K562 (cell line): Measurements from ENCODE around the gene MKRN2OS. TPM values are rescaled to one million over a fixed set of nuclear protein-coding genes. Genes with fewer than 3 reads are reported as not detected.
A peak's percentile ranks its signal among the peaks of the same experiment; 100 is the strongest.

Experiments used
- BRD9 ChIP-seq: fragments of 450-650 bp; IDR thresholded peaks from 2 replicates; pipeline ENCODE4 v1.6.1; 2018; ENCODE audit warnings: low read depth; ENCODE audit not compliant: partially characterized antibody
- CBX5 ChIP-seq: IDR thresholded peaks from 2 replicates; pipeline ENCODE4 v1.6.1; 2014; ENCODE audit warnings: low read depth, borderline replicate concordance
- GMEB1 ChIP-seq: fragments of 250-450 bp; sonication (Bioruptor Pico); IDR thresholded peaks from 2 replicates; pipeline ENCODE4 v1.4.0; 2020; ENCODE audit warnings: mild to moderate bottlenecking
- HDAC2 ChIP-seq: fragments of 450-650 bp; IDR thresholded peaks from 2 replicates; pipeline ENCODE4 v1.6.1; 2016; ENCODE audit warnings: mild to moderate bottlenecking
- HIVEP1 ChIP-seq: fragments of 250-450 bp; sonication (Bioruptor Pico); IDR thresholded peaks from 2 replicates; pipeline ENCODE4 v1.4.0; 2020; ENCODE audit warnings: mild to moderate bottlenecking
- NR2C2 ChIP-seq, 2 experiments: fragments of 200-800 bp in 1 of 2; sonication (Bioruptor generic) in 1 of 2; sonication (generic) in 1 of 2; formaldehyde crosslinking in 1 of 2; IDR thresholded peaks; 2 replicates each; pipeline versions ENCODE4 v1.6.1 to v1.8.0; 2016 to 2022; ENCODE audit warnings: mild to moderate bottlenecking in 1 of 2, missing compliant biosample characterization in 1 of 2, missing genetic modification characterization in 1 of 2, missing genetic modification reagents in 1 of 2
- PBX2 ChIP-seq, 2 experiments: IDR thresholded peaks in 1 of 2; conservative IDR thresholded peaks in 1 of 2; 2 replicates each; pipeline ENCODE4 v1.6.1; 2016; ENCODE audit warnings: low read depth in 2 of 2, mild to moderate bottlenecking in 1 of 2, missing compliant biosample characterization in 1 of 2, missing genetic modification characterization in 1 of 2, moderate library complexity in 1 of 2
- RAD21 ChIP-seq, 2 experiments: fragments of 250-450 bp in 1 of 2; fragments of 450-650 bp in 1 of 2; sonication (Bioruptor Pico) in 1 of 2; formaldehyde crosslinking in 1 of 2; IDR thresholded peaks in 1 of 2; conservative IDR thresholded peaks in 1 of 2; 2 replicates each; pipeline versions ENCODE4 v1.4.0 to v1.8.0; 2020 to 2022; ENCODE audit warnings: mild to moderate bottlenecking in 2 of 2, moderate library complexity in 1 of 2
- SRF ChIP-seq, 2 experiments: fragments of 250-450, 450-650 bp in 1 of 2; sonication (Bioruptor Pico) in 1 of 2; sonication (generic) in 1 of 2; formaldehyde crosslinking; IDR thresholded peaks; 2 replicates each; pipeline versions ENCODE4 v1.5.0 to v1.5.1; 2020 to 2022; ENCODE audit warnings: mild to moderate bottlenecking in 1 of 2, missing genetic modification reagents in 1 of 2
- ZBTB26 ChIP-seq: fragments of 450-650 bp; formaldehyde crosslinking; IDR thresholded peaks from 2 replicates; pipeline ENCODE4 v1.4.0; 2022; ENCODE audit warnings: missing genetic modification characterization
- ZC3H8 ChIP-seq: fragments of 450-650 bp; IDR thresholded peaks from 2 replicates; pipeline ENCODE4 v1.6.1; 2017
- ZKSCAN3 ChIP-seq: fragments of 250-450 bp; sonication (Bioruptor Pico); IDR thresholded peaks from 2 replicates; pipeline ENCODE4 v1.4.0; 2020
- ZNF24 ChIP-seq: fragments of 450-650 bp; IDR thresholded peaks from 2 replicates; pipeline ENCODE4 v1.6.1; 2016
- ZNF274 ChIP-seq: IDR thresholded peaks from 2 replicates; pipeline ENCODE4 v1.6.1; 2011; ENCODE audit warnings: low read depth, mild to moderate bottlenecking, low read length, moderate library complexity, borderline replicate concordance
- ZNF609 ChIP-seq: sonication (generic); formaldehyde crosslinking; IDR thresholded peaks from 2 replicates; pipeline ENCODE4 v1.8.1; 2023; ENCODE audit warnings: missing genetic modification reagents, mild to moderate bottlenecking, borderline replicate concordance
- polyA plus RNA-seq, 8 experiments: library from polyadenylated mRNA; depleted of rRNA in 4 of 8; stranded (reverse) in 5 of 8; unstranded in 3 of 8; fragments of >200 nt; fragmentation: Nextera tagmentation in 2 of 8; fragmentation: Illumina TruSeq in 1 of 8; extraction: Ambion mirVana in 2 of 8; extraction: Trizol in 1 of 8; gene quantifications; 2 replicates each; pipeline versions ENCODE4 v1.2.1 to v1.2.3, GENCODE V29; 2011 to 2014; ENCODE audit warnings: inconsistent platforms in 1 of 8, missing spikeins in 1 of 8
- total RNA-seq, 7 experiments: library from RNA; depleted of rRNA in 6 of 7; stranded (reverse); fragments of >200 nt in 6 of 7; fragmentation: Illumina TruSeq in 2 of 7; extraction: Trizol in 2 of 7; gene quantifications; 2 replicates each; pipeline versions ENCODE4 v1.2.1 to v1.2.3, GENCODE V29; 2011 to 2021; ENCODE audit warnings: low replicate concordance in 1 of 7

The MKRN2OS gene
- total and polyA plus RNA-seq, 9 of the 15 experiments (the other 6 are each of a cell fraction or from before 2014, with no cell fraction given): 0.11 to 0.27 (median 0.17) TPM; not detected in 6

GRCh38 chr3:12556690-12557472 is 11.6 kb upstream of the MKRN2OS start, which contains the start of gene MKRN2 (continued):
- peak; percentile 88; the same call in 1 of the 2 replicates for TF ChIP-seq ZNF609 (CRISPR knock-in tag)
- peak in 1 of 2 experiments; percentile 26; a peak in 1 of 4 replicates for TF ChIP-seq SRF (CRISPR knock-in tag; IDR thresholded peaks at IDR 0.05)
- TF ChIP-seq GMEB1 (CRISPR knock-in tag): peak; percentile 100
- TF ChIP-seq BRD9: no peak
- no peak for TF ChIP-seq ZBTB26 (CRISPR knock-in tag)
- peak; percentile 84; the same call in 1 of the 2 replicates for TF ChIP-seq ZNF24
- no peak; the same call in 1 of the 2 replicates for TF ChIP-seq NR2C2 (CRISPR knock-in tag; IDR thresholded peaks at IDR 0.05)
- TF ChIP-seq NR2C2 (tag; IDR thresholded peaks at IDR 0.05): peak; percentile 59; the same call in 1 of the 2 replicates
- no peak for TF ChIP-seq PBX2 (CRISPR knock-in tag; IDR thresholded peaks at IDR 0.05; ENCODE audit: low read depth)
- TF ChIP-seq PBX2 (tag; conservative IDR thresholded peaks at IDR 0.05; ENCODE audit: low read depth): no peak
- no peak for TF ChIP-seq ZC3H8
- peak; percentile 54; the same call in 1 of the 2 replicates for TF ChIP-seq HIVEP1 (CRISPR knock-in tag)
- no peak for TF ChIP-seq CBX5
- no peak; the same call in 1 of the 2 replicates for TF ChIP-seq ZNF274
- TF ChIP-seq HDAC2: 0 out of 2 replicates have a peak, but pooled peaks have one; percentile 44
- TF ChIP-seq ZKSCAN3 (CRISPR knock-in tag): no peak
- peak in 1 of 2 experiments; percentile 2; a peak in 1 of 4 replicates for TF ChIP-seq RAD21 (CRISPR knock-in tag; conservative IDR thresholded peaks at IDR 0.05 in 1 of 2, IDR thresholded peaks at IDR 0.05 in 1 of 2)
